HG03565 (cell line): Measurements from ENCODE around the gene OR56A1.

ENCODE experiments used
- ATAC-seq: cut with Tn5 transposase; IDR thresholded peaks from one replicate; pipeline ENCODE4 v1.9.1; 2021; ENCODE audit warnings: mild to moderate bottlenecking, moderate library complexity; ENCODE audit not compliant: unreplicated experiment

OR56A1 gene

GRCh38 chr11:5992150-5992549 is 38.4 kb downstream of the OR56A1 start:
- ATAC-seq = no peak

- ATAC-seq = no peak
Observed at GRCh38 chr11:5989203-5989602, 41.4 kb downstream of the OR56A1 start.

- ATAC-seq = no peak
Observed at GRCh38 chr11:5986885-5987284, 43.7 kb downstream of the OR56A1 start, which contains the start of gene OR52L1. Gene OR52L1, minus strand, starts transcription at chr11:5986985. Its CDS starts 55 bp downstream, at chr11:5986930.

- ATAC-seq = no peak
Observed at GRCh38 chr11:5983443-5983842, 47.1 kb downstream of the OR56A1 start.

GRCh38 chr11:5973530-5973929 is 57.0 kb downstream of the OR56A1 start:
- ATAC-seq = no peak
